ENCODE measurements around the gene CCNG1.

CCNG1 gene

DNA sequence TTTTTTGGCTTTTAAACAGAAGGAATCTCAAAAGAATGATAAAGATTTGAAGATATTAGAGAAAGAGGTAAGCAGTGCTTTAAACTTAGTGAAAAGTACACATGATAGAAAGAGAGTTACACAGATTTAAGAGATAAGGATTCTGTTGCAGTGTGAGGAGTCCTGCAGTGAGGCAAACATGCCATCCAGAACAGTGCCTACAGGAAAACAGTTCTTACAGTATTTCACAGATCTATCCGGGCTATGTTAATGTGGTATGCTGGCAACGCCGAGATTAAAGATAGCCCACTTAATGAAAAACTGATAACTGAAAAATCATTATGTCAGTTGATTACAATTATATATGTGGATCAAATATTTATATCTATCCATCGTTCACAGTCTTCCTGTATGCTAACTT is 30.3 kb downstream of the CCNG1 start:
- H3K4me3 ChIP-seq (ENCODE audit: low read length): no peak overlapping the region
- no peaks in the 10 kb centered on the region for H3K36me3 ChIP-seq (ENCODE audit: control insufficient read depth, insufficient read depth, low read length)
- no peaks in the 10 kb centered on the region for H3K27me3 ChIP-seq (ENCODE audit: control insufficient read depth, insufficient read depth, low read length)
- no peak overlapping the region for H3K9ac ChIP-seq (ENCODE audit: low read length)
- H3K4me1 ChIP-seq (ENCODE audit: control insufficient read depth, insufficient read depth, low read length): no peaks in the 10 kb centered on the region
- H3K27ac ChIP-seq (ENCODE audit: low read depth, low read length): no peak overlapping the region

DNA sequence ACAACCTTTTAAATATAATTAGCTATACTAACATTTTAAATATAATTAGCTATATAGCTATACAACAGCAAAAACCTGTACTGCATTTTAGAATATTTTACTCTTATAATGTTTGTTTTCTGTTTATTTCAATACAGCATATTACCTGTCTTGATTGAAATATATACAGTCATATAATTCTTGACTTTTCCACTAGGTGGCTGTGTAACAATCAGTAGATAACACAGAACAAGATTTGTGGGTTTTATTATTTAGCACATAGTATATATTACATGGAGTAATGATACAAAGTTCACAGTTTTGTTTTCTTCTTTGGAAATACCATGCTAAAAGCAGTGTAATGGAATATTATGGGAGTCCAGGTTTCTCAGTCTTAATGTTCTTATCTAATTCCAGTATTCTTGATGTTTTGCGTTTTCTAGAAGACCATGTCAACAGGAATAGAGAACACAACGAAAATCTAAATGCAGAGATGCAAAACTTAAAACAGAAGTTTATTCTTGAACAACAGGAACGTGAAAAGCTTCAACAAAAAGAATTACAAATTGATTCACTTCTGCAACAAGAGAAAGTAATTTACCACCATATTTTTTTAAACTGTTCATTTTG is 36.3 kb downstream of the CCNG1 start:
- Histone ChIP-seq H3K4me1 (ENCODE audit: control insufficient read depth, insufficient read depth, low read length) (no peaks in the 10 kb centered on the region), H3K9ac (ENCODE audit: low read length) (no peak overlapping the region), H3K27me3 (ENCODE audit: control insufficient read depth, insufficient read depth, low read length) (no peaks in the 10 kb centered on the region), H3K27ac (ENCODE audit: low read depth, low read length) (no peak overlapping the region), H3K36me3 (ENCODE audit: control insufficient read depth, insufficient read depth, low read length) (no peaks in the 10 kb centered on the region), H3K4me3 (ENCODE audit: low read length) (no peak overlapping the region)

DNA sequence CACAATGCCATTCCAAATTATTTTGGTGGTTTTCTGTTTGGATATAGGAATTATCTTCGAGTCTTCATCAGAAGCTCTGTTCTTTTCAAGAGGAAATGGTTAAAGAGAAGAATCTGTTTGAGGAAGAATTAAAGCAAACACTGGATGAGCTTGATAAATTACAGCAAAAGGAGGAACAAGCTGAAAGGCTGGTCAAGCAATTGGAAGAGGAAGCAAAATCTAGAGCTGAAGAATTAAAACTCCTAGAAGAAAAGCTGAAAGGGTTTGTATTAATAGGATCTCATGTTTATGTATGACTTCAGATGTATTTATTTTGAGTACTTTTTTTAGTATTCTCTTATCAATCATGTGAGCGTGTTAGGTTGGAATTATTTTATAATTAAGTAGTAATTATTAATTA is 38.0 kb downstream of the CCNG1 start:
- H3K36me3 ChIP-seq (ENCODE audit: control insufficient read depth, insufficient read depth, low read length): no peaks in the 10 kb centered on the region
- H3K4me3 ChIP-seq (ENCODE audit: low read length): no peak overlapping the region
- H3K9ac ChIP-seq (ENCODE audit: low read length): no peak overlapping the region
- no peaks in the 10 kb centered on the region for H3K4me1 ChIP-seq (ENCODE audit: control insufficient read depth, insufficient read depth, low read length)
- no peak overlapping the region for H3K27ac ChIP-seq (ENCODE audit: low read depth, low read length)
- H3K27me3 ChIP-seq (ENCODE audit: control insufficient read depth, insufficient read depth, low read length): no peaks in the 10 kb centered on the region

DNA sequence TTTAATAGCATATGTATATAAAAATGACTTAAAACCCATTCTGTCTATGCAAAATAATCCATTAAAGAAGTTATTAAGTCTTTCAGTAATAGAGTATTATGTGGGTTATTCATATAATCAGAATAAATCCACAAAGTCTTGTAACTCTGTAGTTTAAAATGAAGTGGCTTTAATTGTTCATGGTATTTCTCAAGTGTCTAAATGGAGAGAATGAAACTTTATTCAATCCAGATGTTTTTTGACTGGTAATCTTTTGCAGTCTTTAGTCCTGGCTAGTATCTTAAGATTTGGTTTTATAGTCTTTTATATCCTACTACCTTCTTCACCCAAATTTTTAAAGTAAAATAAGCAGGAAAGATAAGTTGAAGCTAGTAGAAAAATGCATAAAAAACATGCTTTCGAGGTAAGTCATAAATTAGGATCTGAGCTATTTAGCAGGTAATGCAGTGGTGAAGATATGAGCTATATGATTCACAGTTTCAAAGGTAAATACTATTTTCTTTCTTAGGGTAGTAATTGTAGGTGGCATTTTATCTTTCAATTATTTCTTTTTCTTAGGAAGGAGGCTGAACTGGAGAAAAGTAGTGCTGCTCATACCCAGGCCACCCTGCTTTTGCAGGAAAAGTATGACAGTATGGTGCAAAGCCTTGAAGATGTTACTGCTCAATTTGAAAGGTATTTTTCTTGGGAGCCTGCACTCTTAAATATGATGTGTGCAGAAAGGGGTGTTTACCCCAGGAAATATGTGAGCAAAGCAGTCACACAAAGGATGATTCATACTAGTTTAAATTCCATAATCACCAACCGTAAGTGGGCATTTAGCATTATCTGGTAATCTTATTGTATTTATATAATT is 41.0 kb downstream of the CCNG1 start:
- Histone ChIP-seq H3K27me3 (ENCODE audit: control insufficient read depth, insufficient read depth, low read length) (no peaks in the 10 kb centered on the region), H3K4me3 (ENCODE audit: low read length) (no peak overlapping the region), H3K9ac (ENCODE audit: low read length) (no peak overlapping the region), H3K27ac (ENCODE audit: low read depth, low read length) (no peak overlapping the region), H3K4me1 (ENCODE audit: control insufficient read depth, insufficient read depth, low read length) (no peaks in the 10 kb centered on the region), H3K36me3 (ENCODE audit: control insufficient read depth, insufficient read depth, low read length) (no peaks in the 10 kb centered on the region)

DNA sequence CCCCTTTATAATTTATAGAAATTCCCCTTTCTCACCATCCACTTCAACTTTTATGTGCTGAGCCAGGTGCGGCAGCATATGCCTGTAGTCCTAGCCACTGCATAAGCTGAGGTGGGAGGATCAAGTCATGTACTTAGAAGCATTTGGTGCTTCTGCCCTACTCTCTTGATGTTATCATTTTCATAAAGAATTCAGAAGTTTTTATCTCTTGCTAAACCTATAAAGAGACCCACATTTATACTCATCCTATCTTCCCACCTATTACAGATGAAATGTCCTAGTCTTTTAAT is 41.5 kb downstream of the CCNG1 start:
- H3K9ac ChIP-seq (ENCODE audit: low read length): no peak overlapping the region
- no peak overlapping the region for H3K4me3 ChIP-seq (ENCODE audit: low read length)
- H3K4me1 ChIP-seq (ENCODE audit: control insufficient read depth, insufficient read depth, low read length): no peaks in the 10 kb centered on the region
- H3K27me3 ChIP-seq (ENCODE audit: control insufficient read depth, insufficient read depth, low read length): no peaks in the 10 kb centered on the region
- H3K27ac ChIP-seq (ENCODE audit: low read depth, low read length): no peak overlapping the region
- H3K36me3 ChIP-seq (ENCODE audit: control insufficient read depth, insufficient read depth, low read length): no peaks in the 10 kb centered on the region

DNA sequence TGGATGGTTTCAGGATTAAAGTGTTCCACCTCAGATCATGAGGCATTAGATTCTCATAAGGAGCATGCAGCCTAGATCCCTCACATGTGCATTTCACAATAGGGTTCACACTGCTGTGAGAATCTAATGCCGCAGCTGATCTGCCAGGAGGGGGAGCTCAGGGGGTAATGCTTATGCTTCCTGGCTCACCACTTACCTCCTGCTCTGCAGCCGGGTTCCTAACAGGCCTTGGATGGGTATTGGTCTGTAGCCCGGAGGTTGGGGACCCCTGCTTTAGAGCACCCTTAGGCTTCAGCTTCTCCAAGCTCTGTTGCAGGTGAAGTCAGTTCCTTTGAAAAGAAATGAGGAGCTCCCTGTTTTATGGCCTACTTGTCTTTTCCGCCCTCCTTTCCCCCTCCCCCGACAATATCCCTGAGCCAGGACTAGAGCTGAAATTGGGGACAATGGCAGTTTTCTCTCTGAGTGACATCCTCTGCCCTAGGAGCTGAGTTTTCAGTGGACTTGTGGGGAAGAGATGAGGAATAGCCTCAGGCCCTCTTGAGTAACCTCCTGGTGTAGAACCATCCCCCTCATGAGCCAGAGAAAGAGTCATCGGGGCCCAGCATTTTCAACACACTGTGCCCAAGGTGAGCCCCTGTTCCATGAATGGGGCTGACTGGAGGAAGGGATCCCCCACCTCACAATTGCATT is 51.8 kb downstream of the CCNG1 start:
- H3K9ac ChIP-seq (ENCODE audit: low read length): no peak overlapping the region
- H3K27ac ChIP-seq (ENCODE audit: low read depth, low read length): no peak overlapping the region
- H3K27me3 ChIP-seq (ENCODE audit: control insufficient read depth, insufficient read depth, low read length): no peaks in the 10 kb centered on the region
- no peak overlapping the region for H3K4me3 ChIP-seq (ENCODE audit: low read length)
- H3K36me3 ChIP-seq (ENCODE audit: control insufficient read depth, insufficient read depth, low read length): no peaks in the 10 kb centered on the region
- no peaks in the 10 kb centered on the region for H3K4me1 ChIP-seq (ENCODE audit: control insufficient read depth, insufficient read depth, low read length)

DNA sequence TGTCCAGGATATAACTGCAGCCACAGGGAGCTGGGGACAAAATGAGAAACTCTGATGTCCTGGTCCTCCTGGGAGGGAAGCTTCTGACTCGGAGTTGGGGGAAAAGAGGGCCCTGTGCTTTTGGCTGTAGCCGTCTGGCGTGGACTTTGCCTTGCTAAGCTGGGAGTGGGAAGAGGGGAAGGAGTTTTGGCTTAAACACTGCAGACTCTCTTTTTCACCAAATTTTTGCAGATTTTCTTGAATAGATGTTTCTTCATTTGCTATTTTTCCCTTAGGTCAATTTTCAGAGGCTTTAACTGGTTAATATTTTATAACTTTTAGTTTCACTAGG is 52.3 kb downstream of the CCNG1 start:
- Histone ChIP-seq H3K27me3 (ENCODE audit: control insufficient read depth, insufficient read depth, low read length) (no peaks in the 10 kb centered on the region), H3K4me3 (ENCODE audit: low read length) (no peak overlapping the region), H3K36me3 (ENCODE audit: control insufficient read depth, insufficient read depth, low read length) (no peaks in the 10 kb centered on the region), H3K4me1 (ENCODE audit: control insufficient read depth, insufficient read depth, low read length) (no peaks in the 10 kb centered on the region), H3K9ac (ENCODE audit: low read length) (no peak overlapping the region), H3K27ac (ENCODE audit: low read depth, low read length) (no peak overlapping the region)
